ENCODE results near the gene CDH4.
"Not testable (repeated sequence)": the region's sequence is repeated elsewhere in the genome, so short reads cannot be mapped to it uniquely, and the experiment has no call there.

The CDH4 gene

GRCh38 chr20:61932199-61932592, 680.1 kb downstream of the CDH4 start:
- no peak for DNase-seq

- DNase-seq: no peak
Measured at GRCh38 chr20:61932711-61933480, 680.8 kb downstream of the CDH4 start.

- no peak for DNase-seq
Measured at GRCh38 chr20:61933481-61933950, 681.5 kb downstream of the CDH4 start.

GRCh38 chr20:61933951-61934715, 682.1 kb downstream of the CDH4 start:
- no peak for DNase-seq

- DNase-seq: no peak
Measured at GRCh38 chr20:61934716-61935530, 682.9 kb downstream of the CDH4 start.

GRCh38 chr20:61935926-61936700, 684.1 kb downstream of the CDH4 start:
- DNase-seq: no peak

- DNase-seq: no peak
Measured at GRCh38 chr20:61936701-61937131, 684.7 kb downstream of the CDH4 start.

- DNase-seq: peak; percentile 52
Measured at GRCh38 chr20:61937146-61937962, 685.3 kb downstream of the CDH4 start.

- DNase-seq: peak; percentile 14
Measured at GRCh38 chr20:61937963-61938838, 686.1 kb downstream of the CDH4 start.

GRCh38 chr20:61938839-61939690, 687.0 kb downstream of the CDH4 start:
- no peak for DNase-seq

- DNase-seq: no peak
Measured at GRCh38 chr20:61939691-61940360, 687.8 kb downstream of the CDH4 start.

- DNase-seq: peak; percentile 98
Measured at GRCh38 chr20:61940491-61940890, 688.4 kb downstream of the CDH4 start.

- no peak for DNase-seq
Measured at GRCh38 chr20:61940976-61941720, 689.1 kb downstream of the CDH4 start.

GRCh38 chr20:61941721-61942405, 689.8 kb downstream of the CDH4 start:
- DNase-seq: no peak

- DNase-seq: no peak
Measured at GRCh38 chr20:61942526-61942925, 690.5 kb downstream of the CDH4 start.

- DNase-seq: not testable (repeated sequence)
Measured at GRCh38 chr20:61944967-61945366, 692.9 kb downstream of the CDH4 start.

- DNase-seq: not testable (repeated sequence)
Measured at GRCh38 chr20:61945495-61945894, 693.4 kb downstream of the CDH4 start.

Measured in NCI-H2171 treated with DMSO at 0.1 percent for 48 hours (cell line).